NCI-H2227 (cell line): ENCODE measurements around the gene EEF1B2.

Experiments
- DNase-seq: peaks from one replicate; lab custom pipeline; 2025; ENCODE audit not compliant: unreplicated experiment; lab: John Stamatoyannopoulos, UW

Gene EEF1B2

DNA sequence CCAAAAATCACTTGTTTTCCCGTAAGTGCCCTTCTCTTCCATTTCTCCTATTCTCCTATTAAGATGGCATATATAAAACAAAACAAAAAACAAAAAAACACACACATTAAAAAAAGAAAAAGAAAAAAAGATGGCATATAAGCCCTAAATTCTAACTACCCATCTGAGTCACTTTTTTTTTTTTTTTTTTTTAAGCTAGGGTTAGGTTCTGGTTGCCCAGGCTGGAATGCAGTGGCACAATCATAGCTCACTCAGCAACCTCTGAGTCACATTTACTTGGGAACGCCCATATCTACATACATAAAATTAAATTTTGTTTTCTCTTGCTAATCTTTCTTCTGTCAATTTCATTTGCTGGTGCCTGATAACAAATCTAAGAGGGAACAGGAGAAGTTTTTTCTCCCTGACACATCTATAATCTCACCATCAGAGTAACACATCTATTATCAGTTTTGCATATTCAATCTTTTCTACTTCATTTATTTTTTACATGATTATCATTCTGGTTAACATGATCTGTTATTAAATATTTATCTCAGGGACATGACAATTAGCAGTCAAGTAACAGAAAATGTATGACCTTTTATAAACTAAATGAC, 52.1 kb downstream of the EEF1B2 start:
- DNase-seq: peak; percentile 23
